Measurements from ENCODE around the gene D2HGDH.
"Not testable (repeated sequence)": the region's sequence is repeated elsewhere in the genome, so short reads cannot be mapped to it uniquely, and the experiment has no call there.

Gene D2HGDH

GRCh38 chr2:241775223-241776177, 41.1 kb downstream of the D2HGDH start:
- TF ChIP-seq CTCF (IDR thresholded peaks at IDR 0.05; ENCODE audit: low read depth, low read length), result no peak
- H3K4me3 ChIP-seq (ENCODE audit: low read depth, low read length), result no peak overlapping the region

- no peak within 1 kb of the TSS for H3K4me3 ChIP-seq (ENCODE audit: low read depth, low read length)
- TF ChIP-seq CTCF (IDR thresholded peaks at IDR 0.05; ENCODE audit: low read depth, low read length), result no peak
These were observed 42.1 kb downstream of the D2HGDH start, which contains the start of gene GAL3ST2 for GRCh38 chr2:241776336-241777169. TSS of gene GAL3ST2 (plus strand) at chr2:241776822. CDS start at chr2:241776956, 134 bp downstream.

- H3K4me3 ChIP-seq (ENCODE audit: low read depth, low read length), result no peak overlapping the region
- TF ChIP-seq CTCF (IDR thresholded peaks at IDR 0.05; ENCODE audit: low read depth, low read length), result no peak
These were observed 42.8 kb downstream of the D2HGDH start for GRCh38 chr2:241777170-241777685.

- no peak overlapping the region for H3K4me3 ChIP-seq (ENCODE audit: low read depth, low read length)
- no peak for TF ChIP-seq CTCF (IDR thresholded peaks at IDR 0.05; ENCODE audit: low read depth, low read length)
These were observed 43.5 kb downstream of the D2HGDH start for GRCh38 chr2:241777686-241778627.

GRCh38 chr2:241780939-241781569, 46.6 kb downstream of the D2HGDH start:
- no peak for TF ChIP-seq CTCF (IDR thresholded peaks at IDR 0.05; ENCODE audit: low read depth, low read length)
- no peak overlapping the region for H3K4me3 ChIP-seq (ENCODE audit: low read depth, low read length)

GRCh38 chr2:241782053-241782452, 47.6 kb downstream of the D2HGDH start:
- not testable (repeated sequence) for H3K4me3 ChIP-seq (ENCODE audit: low read depth, low read length)
